NCI-H146 treated with DMSO at 0.1 percent for 48 hours (cell line): ENCODE measurements around the gene SRPK1.

Source experiments
- DNase-seq: peaks from one replicate; lab custom pipeline; 2025; ENCODE audit not compliant: unreplicated experiment; lab: John Stamatoyannopoulos, UW

Gene SRPK1

GRCh38 chr6:35829306-35829705 is 91.6 kb downstream of the SRPK1 start:
- no peak for DNase-seq

- no peak for DNase-seq
Observed at GRCh38 chr6:35824552-35825192, 96.2 kb downstream of the SRPK1 start.

DNA sequence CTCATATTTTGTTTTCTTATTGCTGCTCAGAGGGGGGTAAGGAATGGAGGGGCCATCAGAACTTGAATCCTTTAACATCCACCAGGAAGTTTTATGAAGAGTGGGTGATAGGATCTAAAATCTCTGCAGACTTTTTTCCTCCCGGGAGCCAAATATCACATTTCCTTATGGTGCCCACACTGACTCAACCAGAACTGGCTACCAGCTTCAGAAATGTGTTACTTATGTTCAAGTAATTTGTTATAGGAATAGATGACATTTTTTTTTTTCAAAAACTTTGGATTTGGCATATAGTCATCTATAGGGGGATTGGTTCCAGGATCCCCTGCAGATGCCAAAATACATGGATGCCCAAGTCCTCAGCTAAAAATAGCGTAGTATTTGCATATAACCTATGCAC is 97.3 kb downstream of the SRPK1 start:
- no peak for DNase-seq

GRCh38 chr6:35817515-35817914 is 103.4 kb downstream of the SRPK1 start:
- DNase-seq: no peak

GRCh38 chr6:35811699-35811995 is 109.3 kb downstream of the SRPK1 start:
- DNase-seq: no peak

GRCh38 chr6:35810971-35811698 is 109.8 kb downstream of the SRPK1 start:
- DNase-seq: no peak

DNA sequence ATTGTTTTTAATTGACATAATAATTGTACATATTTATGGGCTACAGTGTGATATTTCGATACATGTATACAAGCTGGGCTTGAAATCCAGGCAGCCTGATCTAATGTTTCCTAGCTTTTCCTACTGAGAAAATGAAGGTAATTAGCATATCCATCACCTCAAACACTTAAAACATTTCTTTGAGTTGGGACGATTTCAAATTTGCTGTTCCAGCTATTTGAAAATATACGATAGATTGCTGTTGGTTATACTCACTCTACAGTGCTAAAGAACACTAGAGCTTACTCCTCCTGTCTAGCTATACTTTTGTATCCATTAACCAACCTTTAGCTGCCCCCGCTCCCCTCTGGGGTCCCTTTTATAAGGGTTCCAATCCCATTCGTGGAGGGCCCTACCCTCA is 111.1 kb downstream of the SRPK1 start:
- no peak for DNase-seq

DNA sequence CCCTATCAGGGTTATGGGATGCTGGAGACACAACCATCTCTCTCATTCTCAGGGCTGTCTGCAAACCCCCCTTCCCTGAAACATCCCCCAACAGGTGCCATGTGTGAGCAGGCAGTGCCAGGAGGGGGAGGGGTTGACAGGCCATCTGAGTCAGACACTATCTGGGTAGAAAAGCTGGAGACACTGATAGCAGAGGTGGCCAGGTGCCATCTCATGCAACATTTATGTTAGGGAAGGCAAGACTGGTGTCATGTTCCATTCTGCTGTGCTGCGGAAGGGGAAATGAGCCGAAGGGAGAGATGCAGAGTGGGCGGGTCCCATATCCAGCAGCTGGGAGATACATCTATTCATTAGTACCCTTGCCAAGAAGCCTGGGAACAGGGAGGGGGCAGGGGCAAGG is 112.2 kb downstream of the SRPK1 start:
- peak; percentile 48 for DNase-seq

- DNase-seq: peak; percentile 71
Observed at GRCh38 chr6:35804996-35805736, 115.7 kb downstream of the SRPK1 start, which contains the start of gene LHFPL5. LHFPL5 (plus strand) TSS chr6:35805352; CDS start chr6:35805671, 319 bp downstream.

DNA sequence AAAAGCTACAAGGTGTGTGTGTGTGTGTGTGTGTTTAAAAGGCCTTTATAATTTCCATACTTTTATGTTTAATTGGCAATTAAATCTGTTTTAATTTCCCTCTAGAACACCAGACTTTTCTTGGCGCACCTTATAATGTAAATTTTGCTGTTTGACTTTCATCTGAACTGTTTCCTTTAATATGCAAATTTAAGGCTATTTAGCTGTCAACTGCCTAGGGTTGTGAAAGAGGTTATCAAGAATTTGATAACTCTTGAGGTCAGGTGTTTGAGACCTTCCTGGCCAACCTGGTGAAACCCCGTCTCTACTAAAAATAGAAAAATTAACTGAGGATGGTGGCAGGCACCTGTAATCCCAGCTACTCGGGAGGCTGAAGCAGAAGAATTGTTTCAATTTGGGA is 119.8 kb downstream of the SRPK1 start:
- DNase-seq: no peak

- no peak for DNase-seq
Observed at GRCh38 chr6:35798706-35799105, 122.2 kb downstream of the SRPK1 start.

- no peak for DNase-seq
Observed at GRCh38 chr6:35797837-35798526, 122.9 kb downstream of the SRPK1 start.

DNA sequence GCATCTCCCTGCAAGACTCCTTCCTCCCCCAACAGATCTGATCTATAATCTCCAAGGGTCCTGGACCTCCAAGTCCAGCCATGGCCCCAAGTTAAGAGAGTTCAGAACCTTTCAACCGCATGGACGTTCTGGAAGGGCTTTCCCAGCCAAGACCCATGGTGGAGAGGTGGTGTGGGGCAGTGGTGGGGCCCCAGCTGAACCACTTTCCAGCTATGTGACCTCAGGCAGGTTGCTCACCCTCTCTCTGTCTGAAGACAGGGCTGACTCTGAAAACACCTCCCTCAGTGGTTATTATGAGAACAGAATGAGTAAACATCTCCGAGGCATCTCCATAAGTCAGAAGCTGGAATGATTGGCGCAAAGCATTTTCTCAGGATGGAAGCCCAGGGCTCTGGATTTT is 124.7 kb downstream of the SRPK1 start:
- no peak for DNase-seq

DNA sequence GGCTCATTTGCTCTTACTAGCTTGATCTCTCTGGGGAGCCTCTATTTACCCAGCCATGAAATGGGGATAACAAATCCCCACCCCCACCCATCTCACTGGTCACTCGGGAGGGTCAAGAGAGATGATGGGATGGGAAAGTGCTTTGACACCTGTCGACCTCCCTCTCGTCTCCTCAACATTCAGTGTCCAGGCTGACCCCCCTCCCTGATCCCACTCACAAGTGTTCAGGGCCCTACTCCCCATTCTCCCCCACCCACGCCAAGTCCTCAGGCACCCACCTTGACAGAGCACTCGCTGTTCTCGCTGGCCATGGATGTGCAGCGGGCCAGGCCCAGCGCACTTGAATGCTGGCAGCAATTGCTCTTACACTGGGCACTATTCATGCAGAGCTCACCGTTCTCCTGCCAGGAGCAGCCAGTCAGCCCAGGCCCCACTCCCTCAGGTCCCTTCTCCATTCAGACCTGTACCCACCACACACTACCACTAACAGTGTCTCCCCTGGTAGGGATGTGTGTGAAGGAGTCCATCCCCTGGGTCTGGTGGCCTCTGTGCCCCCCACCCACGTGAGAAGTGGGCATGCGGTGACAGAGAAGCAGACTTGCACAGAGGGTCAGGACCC is 125.3 kb downstream of the SRPK1 start:
- no peak for DNase-seq

- no peak for DNase-seq
Observed at GRCh38 chr6:35794536-35795452, 126.1 kb downstream of the SRPK1 start.

GRCh38 chr6:35790683-35791082 is 130.2 kb downstream of the SRPK1 start:
- no peak for DNase-seq

DNA sequence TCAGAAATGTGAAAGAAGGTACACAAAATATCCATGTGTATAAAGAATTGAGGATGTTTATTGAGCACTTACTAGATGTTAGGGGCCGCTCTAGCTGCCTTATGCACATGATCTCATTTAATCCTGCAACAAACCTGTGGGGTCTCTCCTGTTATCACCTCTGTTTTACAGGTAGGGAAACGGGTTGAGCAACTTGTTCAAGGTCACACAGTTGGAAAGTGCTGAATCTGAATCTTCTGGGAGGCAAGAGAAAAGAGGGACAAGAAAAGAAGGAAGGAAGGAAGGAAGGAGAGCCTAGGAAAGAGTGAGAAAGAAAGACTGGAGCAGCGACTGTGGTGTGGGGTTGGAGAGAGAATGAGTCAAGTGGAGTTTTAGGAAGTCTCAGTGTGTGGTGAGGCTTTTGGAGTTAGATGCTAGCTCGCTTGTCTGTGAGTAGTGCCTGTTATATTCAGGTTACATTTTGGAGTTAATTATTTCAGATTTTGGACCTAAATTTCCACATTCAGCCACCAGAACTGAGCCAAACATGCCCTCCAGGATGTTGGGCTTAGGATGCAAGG is 132.4 kb downstream of the SRPK1 start:
- no peak for DNase-seq

GRCh38 chr6:35787266-35788218 is 133.4 kb downstream of the SRPK1 start:
- no peak for DNase-seq

DNA sequence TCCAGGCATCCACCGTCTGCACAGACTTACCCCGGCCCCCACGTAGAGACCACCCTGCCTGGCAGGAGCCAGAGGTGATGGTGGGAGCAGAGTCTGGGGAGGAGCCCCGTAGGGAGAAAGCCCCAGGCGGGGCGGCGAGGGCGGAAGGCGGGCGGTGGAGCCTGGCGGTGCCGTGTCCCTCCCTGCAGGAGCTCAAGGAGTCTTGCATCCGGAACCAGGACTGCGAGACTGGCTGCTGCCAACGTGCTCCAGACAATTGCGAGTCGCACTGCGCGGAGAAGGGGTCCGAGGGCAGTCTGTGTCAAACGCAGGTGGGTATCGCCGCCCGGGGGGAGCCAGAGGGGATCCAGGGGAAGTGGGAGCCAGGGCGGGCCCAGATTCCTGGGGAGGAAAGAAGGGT is 134.1 kb downstream of the SRPK1 start:
- DNase-seq: no peak
